ENCODE results near the gene HACD4.
A peak's percentile ranks its signal among the peaks of the same experiment; 100 is the strongest.
"Not testable (repeated sequence)": the region's sequence is repeated elsewhere in the genome, so short reads cannot be mapped to it uniquely, and the experiment has no call there.

HACD4 gene

GRCh38 chr9:21016701-21017491 is 14.5 kb downstream of the HACD4 start:
- DNase-seq (ENCODE audit: low spot score): no peak

GRCh38 chr9:21015995-21016394 is 15.4 kb downstream of the HACD4 start:
- no peak for DNase-seq (ENCODE audit: low spot score)

GRCh38 chr9:21015129-21015815 is 16.2 kb downstream of the HACD4 start:
- DNase-seq (ENCODE audit: low spot score): no peak

GRCh38 chr9:21002040-21002439 is 29.4 kb downstream of the HACD4 start:
- DNase-seq (ENCODE audit: low spot score): no peak

- no peak for DNase-seq (ENCODE audit: low spot score)
Measured at GRCh38 chr9:21001581-21001980, 29.9 kb downstream of the HACD4 start.

- DNase-seq (ENCODE audit: low spot score): peak; percentile 36
Measured at GRCh38 chr9:20997503-20998076, 33.9 kb downstream of the HACD4 start.

- DNase-seq (ENCODE audit: low spot score): no peak
Measured at GRCh38 chr9:20996809-20997208, 34.6 kb downstream of the HACD4 start.

GRCh38 chr9:20995616-20996015 is 35.8 kb downstream of the HACD4 start:
- DNase-seq (ENCODE audit: low spot score): peak; percentile 20

- DNase-seq (ENCODE audit: low spot score): no peak
Measured at GRCh38 chr9:20994486-20994885, 37.0 kb downstream of the HACD4 start.

- DNase-seq (ENCODE audit: low spot score): peak; percentile 49
Measured at GRCh38 chr9:20990867-20991266, 40.6 kb downstream of the HACD4 start.

GRCh38 chr9:20989923-20990341 is 41.5 kb downstream of the HACD4 start:
- peak; percentile 86 for DNase-seq (ENCODE audit: low spot score)

GRCh38 chr9:20988671-20989315 is 42.6 kb downstream of the HACD4 start:
- no peak for DNase-seq (ENCODE audit: low spot score)

GRCh38 chr9:20988061-20988460 is 43.4 kb downstream of the HACD4 start:
- no peak for DNase-seq (ENCODE audit: low spot score)

GRCh38 chr9:20987521-20987920 is 43.9 kb downstream of the HACD4 start:
- no peak for DNase-seq (ENCODE audit: low spot score)

GRCh38 chr9:20985851-20986600 is 45.4 kb downstream of the HACD4 start:
- DNase-seq (ENCODE audit: low spot score): no peak

GRCh38 chr9:20984506-20984905 is 46.9 kb downstream of the HACD4 start:
- no peak for DNase-seq (ENCODE audit: low spot score)

- DNase-seq (ENCODE audit: low spot score): no peak
Measured at GRCh38 chr9:20981486-20981885, 50.0 kb downstream of the HACD4 start.

- peak; percentile 35 for DNase-seq (ENCODE audit: low spot score)
Measured at GRCh38 chr9:20980832-20981455, 50.5 kb downstream of the HACD4 start.

GRCh38 chr9:20978249-20978648 is 53.2 kb downstream of the HACD4 start:
- DNase-seq (ENCODE audit: low spot score): no peak

GRCh38 chr9:20974191-20974938 is 57.1 kb downstream of the HACD4 start:
- not testable (repeated sequence) for DNase-seq (ENCODE audit: low spot score)

All from Ammon's horn (tissue), 1 donor.